ENCODE measurements around the gene PRKN.

PRKN gene

GRCh38 chr6:162017536-162017935 lies 710.0 kb downstream of the PRKN start:
- no peak for DNase-seq

- DNase-seq = no peak
Measured at GRCh38 chr6:162014069-162014811, 713.3 kb downstream of the PRKN start.

GRCh38 chr6:162005372-162005771 lies 722.2 kb downstream of the PRKN start:
- DNase-seq = no peak

- DNase-seq = no peak
Measured at GRCh38 chr6:161996783-161997182, 730.8 kb downstream of the PRKN start.

- no peak for DNase-seq
Measured at GRCh38 chr6:161985876-161986423, 741.6 kb downstream of the PRKN start.

- DNase-seq = no peak
Measured at GRCh38 chr6:161984713-161985112, 742.9 kb downstream of the PRKN start.

GRCh38 chr6:161976553-161976952 lies 751.0 kb downstream of the PRKN start:
- DNase-seq = no peak

GRCh38 chr6:161973064-161973463 lies 754.5 kb downstream of the PRKN start:
- no peak for DNase-seq

- DNase-seq = no peak
Measured at GRCh38 chr6:161971043-161971442, 756.5 kb downstream of the PRKN start.

GRCh38 chr6:161963634-161964234 lies 763.8 kb downstream of the PRKN start:
- no peak for DNase-seq

- no peak for DNase-seq
Measured at GRCh38 chr6:161963181-161963580, 764.4 kb downstream of the PRKN start.

GRCh38 chr6:161961796-161962195 lies 765.8 kb downstream of the PRKN start:
- no peak for DNase-seq

- no peak for DNase-seq
Measured at GRCh38 chr6:161961046-161961445, 766.5 kb downstream of the PRKN start.

GRCh38 chr6:161959072-161959471 lies 768.5 kb downstream of the PRKN start:
- no peak for DNase-seq

GRCh38 chr6:161956082-161956481 lies 771.5 kb downstream of the PRKN start:
- no peak for DNase-seq

GRCh38 chr6:161954699-161955276 lies 772.8 kb downstream of the PRKN start:
- DNase-seq = no peak

GRCh38 chr6:161954077-161954476 lies 773.5 kb downstream of the PRKN start:
- no peak for DNase-seq

GRCh38 chr6:161951126-161951525 lies 776.4 kb downstream of the PRKN start:
- DNase-seq = no peak

GRCh38 chr6:161949531-161949930 lies 778.0 kb downstream of the PRKN start:
- no peak for DNase-seq

GRCh38 chr6:161948462-161948861 lies 779.1 kb downstream of the PRKN start:
- DNase-seq = no peak

- no peak for DNase-seq
Measured at GRCh38 chr6:161947371-161947770, 780.2 kb downstream of the PRKN start.

- DNase-seq = no peak
Measured at GRCh38 chr6:161946461-161946860, 781.1 kb downstream of the PRKN start.

GRCh38 chr6:161943561-161943960 lies 784.0 kb downstream of the PRKN start:
- no peak for DNase-seq

- DNase-seq = no peak
Measured at GRCh38 chr6:161941565-161941964, 786.0 kb downstream of the PRKN start.

Measured in stimulated activated CD4-positive, alpha-beta T cell treated with anti-CD3 and anti-CD28 coated beads, Interleukin-4, amount 100 ng/mL, for 4 hours (primary cell).